GM23338 (cell line): ENCODE measurements around the gene ACP2. TPM values are rescaled to one million over a fixed set of nuclear protein-coding genes. Genes with fewer than 3 reads are reported as not detected.

Source experiments
- ATAC-seq: fragments of 200-7000 bp; cut with Tn5 transposase; 3 replicates; pipeline ENCODE4 v1.9.1; 2020
- DNase-seq: peaks from one replicate; pipeline ENCODE4 v3.0.0-alpha.2; 2015; ENCODE audit warnings: low spot score
- H2AFZ ChIP-seq: fragments of 200-600 bp; sonication (generic); 2 replicates; pipeline ENCODE4 v1.8.0; 2016; ENCODE audit warnings: antibody characterized with exemption, mild to moderate bottlenecking, moderate library complexity
- H3F3A ChIP-seq: fragments of 200-600 bp; sonication (generic); replicated peaks from 2 replicates; pipeline ENCODE4 v1.8.0; 2017; ENCODE audit warnings: antibody characterized with exemption, mixed run types, low read depth
- H3K27ac ChIP-seq: fragments of 200-600 bp; sonication (generic); 2 replicates; pipeline ENCODE4 v1.6.1; 2016; ENCODE audit warnings: low read depth
- H3K27me3 ChIP-seq: fragments of 200-600 bp; sonication (generic); 2 replicates; pipeline ENCODE4 v1.8.0; 2016; ENCODE audit warnings: mild to moderate bottlenecking, mixed run types, moderate library complexity; ENCODE audit not compliant: insufficient read depth
- H3K36me3 ChIP-seq: fragments of 200-600 bp; sonication (generic); 2 replicates; pipeline ENCODE4 v1.8.0; 2016; ENCODE audit warnings: mild to moderate bottlenecking; ENCODE audit not compliant: insufficient read depth
- H3K4me1 ChIP-seq: fragments of 200-600 bp; sonication (generic); 2 replicates; pipeline ENCODE4 v1.8.0; 2016; ENCODE audit warnings: mild to moderate bottlenecking, moderate library complexity; ENCODE audit not compliant: insufficient read depth
- H3K4me2 ChIP-seq: fragments of 200-600 bp; sonication (generic); 2 replicates; pipeline ENCODE4 v1.7.1; 2017; ENCODE audit warnings: mixed run types
- H3K4me3 ChIP-seq: fragments of 200-600 bp; sonication (generic); 2 replicates; pipeline ENCODE4 v1.6.1; 2016; ENCODE audit warnings: mixed run types
- H3K79me2 ChIP-seq: fragments of 200-600 bp; sonication (generic); replicated peaks from 2 replicates; pipeline ENCODE4 v1.8.0; 2017; ENCODE audit warnings: mild to moderate bottlenecking; ENCODE audit not compliant: insufficient read depth
- H3K9me2 ChIP-seq: fragments of 200-600 bp; sonication (generic); 2 replicates; pipeline ENCODE4 v1.8.0; 2017; ENCODE audit not compliant: insufficient read depth
- H4K20me1 ChIP-seq: fragments of 200-600 bp; sonication (generic); replicated peaks from 2 replicates; pipeline ENCODE4 v1.8.0; 2017; ENCODE audit warnings: mild to moderate bottlenecking; ENCODE audit not compliant: insufficient read depth
- H3K27ac Mint-ChIP-seq: 2 replicates; pipeline ENCODE4 v1.8.0; 2020; ENCODE audit warnings: inconsistent platforms, mild to moderate bottlenecking, moderate library complexity, mixed read lengths
- H3K27me3 Mint-ChIP-seq: 3 replicates; pipeline ENCODE4 v1.8.0; 2022; ENCODE audit warnings: low read depth, mild to moderate bottlenecking, moderate library complexity, mixed read lengths, inconsistent platforms; ENCODE audit not compliant: insufficient read depth, poor library complexity
- H3K36me3 Mint-ChIP-seq: 3 replicates; pipeline ENCODE4 v1.8.0; 2021; ENCODE audit warnings: low read depth, mild to moderate bottlenecking, inconsistent platforms, moderate library complexity, mixed read lengths
- H3K4me1 Mint-ChIP-seq: 3 replicates; pipeline ENCODE4 v1.8.0; 2020; ENCODE audit warnings: mild to moderate bottlenecking, inconsistent platforms, mixed read lengths
- H3K4me3 Mint-ChIP-seq: 3 replicates; pipeline ENCODE4 v1.8.0; 2021; ENCODE audit warnings: moderate library complexity, mild to moderate bottlenecking, inconsistent platforms, mixed read lengths
- H3K9me3 Mint-ChIP-seq: 3 replicates; pipeline ENCODE4 v1.8.0; 2020; ENCODE audit warnings: moderate library complexity, mild to moderate bottlenecking, inconsistent platforms, mixed read lengths
- CREB1 ChIP-seq: fragments of 250-450 bp; sonication (Bioruptor Pico); IDR thresholded peaks from 2 replicates; pipeline ENCODE4 v1.5.0; 2020; ENCODE audit warnings: low read depth, mild to moderate bottlenecking, moderate library complexity
- CTCF ChIP-seq, 2 experiments: fragments of 200-600 bp in 1 of 2; sonication (generic) in 1 of 2; conservative IDR thresholded peaks; 2 replicates each; pipeline versions ENCODE4 v1.5.1 to v1.6.1; 2016 to 2017; ENCODE audit warnings: antibody characterized with exemption in 2 of 2, low read depth in 2 of 2, mild to moderate bottlenecking in 2 of 2, moderate library complexity in 1 of 2
- ETS1 ChIP-seq: IDR thresholded peaks from 2 replicates; pipeline ENCODE4 v1.6.1; 2016; ENCODE audit warnings: antibody characterized with exemption
- EZH2 ChIP-seq: fragments of 200-600 bp; sonication (generic); IDR thresholded peaks from one replicate; pipeline ENCODE4 v1.8.0; 2017; ENCODE audit warnings: antibody characterized with exemption, mild to moderate bottlenecking, low read depth; ENCODE audit not compliant: unreplicated experiment
- NANOG ChIP-seq: IDR thresholded peaks from 2 replicates; pipeline ENCODE4 v1.6.1; 2016; ENCODE audit warnings: antibody characterized with exemption, borderline replicate concordance
- POLR2AphosphoS5 ChIP-seq: IDR thresholded peaks from 2 replicates; pipeline ENCODE4 v1.6.1; 2016; ENCODE audit warnings: antibody characterized with exemption, low read depth
- REST ChIP-seq: IDR thresholded peaks from one replicate; pipeline ENCODE4 v1.6.1; 2018; ENCODE audit warnings: antibody characterized with exemption; ENCODE audit not compliant: unreplicated experiment
- ZNF462 ChIP-seq: fragments of 250-450 bp; sonication (Bioruptor Pico); IDR thresholded peaks from 2 replicates; pipeline ENCODE4 v1.5.0; 2020; ENCODE audit warnings: mild to moderate bottlenecking, moderate library complexity
- polyA plus RNA-seq: library from polyadenylated mRNA; unstranded; fragments of >200 nt; fragmentation: Nextera tagmentation; extraction: Ambion mirVana; gene quantifications from 2 replicates; pipeline ENCODE4 v1.2.1, GENCODE V29; 2016
- total RNA-seq: library from RNA; depleted of rRNA; stranded (reverse); fragments of >200 nt; shearing (Covaris generic); gene quantifications from 2 replicates; pipeline ENCODE4 v1.2.3, GENCODE V29; 2014

Gene ACP2
- total and polyA plus RNA-seq, 2 experiments from 2014 or later = 7.3 to 32.1 TPM

GRCh38 chr11:47269002-47269828 lies 20.6 kb upstream of the ACP2 start:
- peaks cover 22% of the 10 kb centered on the region for H3F3A ChIP-seq
- Mint-ChIP-seq H3K9me3 (no peaks in the 10 kb centered on the region), H3K36me3 (peaks cover under 1% of the 10 kb centered on the region; the same call in 2 of the 3 replicates), H3K4me1 (peaks cover 41% of the 10 kb centered on the region), H3K27ac (peak overlapping the region; percentile 96), H3K4me3 (peak overlapping the region; percentile 88), H3K27me3 (peaks cover 9% of the 10 kb centered on the region)
- DNase-seq (peak; percentile 95), ATAC-seq (peak; percentile 68)
- TF ChIP-seq EZH2 (no peak), ETS1 (peak; percentile 52; the same call in 1 of the 2 replicates), POLR2AphosphoS5 (peak; percentile 57), NANOG (no peak), CREB1 (CRISPR knock-in tag) (0 out of 2 replicates have a peak, but pooled peaks have one; percentile 11), REST (no peak), ZNF462 (CRISPR knock-in tag) (no peak), CTCF (conservative IDR thresholded peaks at IDR 0.05; ENCODE audit: low read depth in 2 of 2) (no peak)
- peak overlapping the region; percentile 89 for H2AFZ ChIP-seq
- H3K79me2 ChIP-seq = peaks cover 38% of the 10 kb centered on the region
- no peaks in the 10 kb centered on the region for H3K27me3 ChIP-seq
- peaks cover 36% of the 10 kb centered on the region for H3K4me1 ChIP-seq
- no peaks in the 10 kb centered on the region for H3K9me2 ChIP-seq
- peak overlapping the region; percentile 88 for H3K4me3 ChIP-seq
- H3K4me2 ChIP-seq = peak overlapping the region; percentile 96
- H3K36me3 ChIP-seq = no peaks in the 10 kb centered on the region; the same call in 1 of the 2 replicates
- H4K20me1 ChIP-seq = peaks cover 28% of the 10 kb centered on the region
- H3K27ac ChIP-seq = peak overlapping the region; percentile 99
